IMR-90 (cell line): ENCODE data around the gene PLCL1. TPM values are rescaled to one million over a fixed set of nuclear protein-coding genes. Genes with fewer than 3 reads are reported as not detected.
A peak's percentile ranks its signal among the peaks of the same experiment; 100 is the strongest.

Experiments
- ATAC-seq: fragments of 200-7000 bp; cut with Tn5 transposase; 2 replicates; pipeline ENCODE4 v1.9.1; 2020; ENCODE audit warnings: low read depth, mild to moderate bottlenecking, moderate library complexity
- BruUV-seq: library from RNA; stranded (reverse); fragments of 400-500 nt; replicated peaks from 2 replicates; lab custom pipeline; 2021; lab: Mats Ljungman, UMichigan
- CTCF ChIA-PET: fragments of 300-600 bp; formaldehyde crosslinking; extraction: SDS; loops from one replicate; lab custom pipeline; 2021; ENCODE audit warnings: antibody characterized with exemption; lab: Yijun Ruan, JAX
- POLR2A ChIA-PET: fragments of 300-600 bp; sonication (Branson Sonifier 250); formaldehyde crosslinking; loops from one replicate; lab custom pipeline; 2022; ENCODE audit warnings: antibody characterized with exemption; ENCODE audit not compliant: unreplicated experiment; lab: Charles Lee
- DNase-seq: peaks from one replicate; pipeline ENCODE4 v3.0.0; 2013
- H2AFZ ChIP-seq: replicated peaks from 2 replicates; pipeline ENCODE3; 2013; ENCODE audit warnings: low read length, mild to moderate bottlenecking; ENCODE audit not compliant: poor library complexity
- H2AK5ac ChIP-seq: 2 replicates; pipeline ENCODE4 v1.6.1; 2013; ENCODE audit warnings: low read depth, low read length, inconsistent platforms
- H2AK9ac ChIP-seq: replicated peaks from 2 replicates; pipeline ENCODE3; 2013; ENCODE audit warnings: mild to moderate bottlenecking, low read depth, low read length, moderate library complexity; ENCODE audit not compliant: poor library complexity
- H2BK120ac ChIP-seq: 2 replicates; pipeline ENCODE4 v1.6.1; 2013; ENCODE audit warnings: low read depth, low read length, inconsistent platforms
- H2BK15ac ChIP-seq: 3 replicates; pipeline ENCODE4 v1.6.1; 2013; ENCODE audit warnings: low read depth, low read length, inconsistent platforms
- H2BK20ac ChIP-seq: 2 replicates; pipeline ENCODE4 v1.6.1; 2013; ENCODE audit warnings: low read depth, mild to moderate bottlenecking, inconsistent platforms, low read length, moderate library complexity
- H2BK5ac ChIP-seq: 2 replicates; pipeline ENCODE4 v1.6.1; 2013; ENCODE audit warnings: mild to moderate bottlenecking, low read depth, low read length, inconsistent platforms; ENCODE audit not compliant: poor library complexity, severe bottlenecking
- H3K14ac ChIP-seq: replicated peaks from 2 replicates; pipeline ENCODE4 v1.6.1; 2013; ENCODE audit warnings: low read depth, low read length, inconsistent platforms
- H3K18ac ChIP-seq: 2 replicates; pipeline ENCODE4 v1.6.1; 2013; ENCODE audit warnings: low read depth, low read length, control low read depth
- H3K23ac ChIP-seq: 2 replicates; pipeline ENCODE4 v1.6.1; 2013; ENCODE audit warnings: low read depth, low read length, inconsistent platforms
- H3K27ac ChIP-seq: 2 replicates; pipeline ENCODE4 v1.5.1; 2013; ENCODE audit warnings: mild to moderate bottlenecking, control low read depth, low read length; ENCODE audit not compliant: insufficient read depth
- H3K27me3 ChIP-seq: 2 replicates; pipeline ENCODE4 v1.6.1; 2013; ENCODE audit warnings: low read length; ENCODE audit not compliant: control insufficient read depth, insufficient read depth
- H3K36me3 ChIP-seq: 2 replicates; pipeline ENCODE4 v1.6.1; 2013; ENCODE audit warnings: low read length, mixed read lengths; ENCODE audit not compliant: control insufficient read depth, insufficient read depth
- H3K4ac ChIP-seq: 2 replicates; pipeline ENCODE4 v1.6.1; 2013; ENCODE audit warnings: low read depth, low read length, inconsistent platforms
- H3K4me1 ChIP-seq: 2 replicates; pipeline ENCODE4 v1.6.1; 2013; ENCODE audit warnings: low read length, mixed read lengths; ENCODE audit not compliant: control insufficient read depth, insufficient read depth
- H3K4me2 ChIP-seq: 2 replicates; pipeline ENCODE4 v1.6.1; 2013; ENCODE audit warnings: low read depth, mild to moderate bottlenecking, control low read depth, low read length, moderate library complexity
- H3K4me3 ChIP-seq: 2 replicates; pipeline ENCODE4 v1.5.1; 2013; ENCODE audit warnings: low read depth, mild to moderate bottlenecking, control low read depth, low read length, moderate library complexity; ENCODE audit not compliant: insufficient read depth
- H3K56ac ChIP-seq: 2 replicates; pipeline ENCODE4 v1.6.1; 2013; ENCODE audit warnings: low read length, inconsistent platforms; ENCODE audit not compliant: insufficient read depth; ENCODE audit errors: extremely low read depth
- H3K79me1 ChIP-seq, 2 experiments: 2 replicates each; pipeline ENCODE4 v1.6.1; 2013; ENCODE audit warnings: low read length in 2 of 2, inconsistent platforms in 1 of 2, low read depth in 1 of 2
- H3K9ac ChIP-seq: 2 replicates; pipeline ENCODE4 v1.6.1; 2013; ENCODE audit warnings: low read depth, low read length, control low read depth
- H3K9me1 ChIP-seq: 2 replicates; pipeline ENCODE4 v1.6.1; 2013; ENCODE audit warnings: low read length, inconsistent platforms; ENCODE audit not compliant: insufficient read depth
- H3K9me3 ChIP-seq: 2 replicates; pipeline ENCODE4 v1.6.1; 2013; ENCODE audit warnings: low read length; ENCODE audit not compliant: control insufficient read depth, insufficient read depth
- H4K20me1 ChIP-seq: 2 replicates; pipeline ENCODE4 v1.6.1; 2013; ENCODE audit warnings: low read length, inconsistent platforms; ENCODE audit not compliant: insufficient read depth
- H4K5ac ChIP-seq: 2 replicates; pipeline ENCODE4 v1.6.1; 2013; ENCODE audit warnings: mild to moderate bottlenecking, low read depth, low read length, control low read depth
- H4K8ac ChIP-seq, 2 experiments: 2 replicates each; pipeline ENCODE4 v1.6.1; 2013; ENCODE audit warnings: low read depth in 2 of 2, low read length in 2 of 2, control low read depth in 1 of 2, inconsistent platforms in 1 of 2
- H4K91ac ChIP-seq: 2 replicates; pipeline ENCODE4 v1.6.1; 2013; ENCODE audit warnings: low read depth, low read length, inconsistent platforms; ENCODE audit not compliant: insufficient read depth
- BHLHE40 ChIP-seq: fragments of 150-350 bp; IDR thresholded peaks from 2 replicates; pipeline ENCODE4 v1.6.1; 2016; ENCODE audit warnings: mild to moderate bottlenecking, low read depth, low read length
- CEBPB ChIP-seq: IDR thresholded peaks from 2 replicates; pipeline ENCODE4 v1.6.1; 2012; ENCODE audit warnings: low read depth, low read length, improper control_type of control experiment
- CHD1 ChIP-seq: IDR thresholded peaks from 2 replicates; pipeline ENCODE4 v1.6.1; 2012; ENCODE audit warnings: low read depth, low read length, improper control_type of control experiment
- CTCF ChIP-seq: conservative IDR thresholded peaks from 2 replicates; pipeline ENCODE4 v1.5.1; 2012; ENCODE audit warnings: mild to moderate bottlenecking, low read depth, low read length, improper control_type of control experiment
- ELK1 ChIP-seq: fragments of 150-350 bp; IDR thresholded peaks from 2 replicates; pipeline ENCODE4 v1.6.1; 2016; ENCODE audit warnings: low read depth, mild to moderate bottlenecking, low read length, moderate library complexity, borderline replicate concordance
- FOS ChIP-seq: fragments of 150-350 bp; IDR thresholded peaks from 2 replicates; pipeline ENCODE4 v1.6.1; 2016; ENCODE audit warnings: low read depth, low read length
- MAFK ChIP-seq: IDR thresholded peaks from 2 replicates; pipeline ENCODE4 v1.6.1; 2012; ENCODE audit warnings: low read depth, low read length, improper control_type of control experiment
- MAZ ChIP-seq: IDR thresholded peaks from 2 replicates; pipeline ENCODE4 v1.6.1; 2012; ENCODE audit warnings: low read depth, mild to moderate bottlenecking, low read length, improper control_type of control experiment, moderate library complexity, borderline replicate concordance
- POLR2A ChIP-seq: IDR thresholded peaks from 2 replicates; pipeline ENCODE4 v1.6.1; 2012; ENCODE audit warnings: mild to moderate bottlenecking, low read depth, low read length
- RAD21 ChIP-seq: IDR thresholded peaks from 2 replicates; pipeline ENCODE4 v1.6.1; 2012; ENCODE audit warnings: low read length, improper control_type of control experiment
- RCOR1 ChIP-seq: IDR thresholded peaks from 2 replicates; pipeline ENCODE4 v1.6.1; 2012; ENCODE audit warnings: mild to moderate bottlenecking, low read length, improper control_type of control experiment; ENCODE audit not compliant: insufficient replicate concordance
- USF2 ChIP-seq: fragments of 150-350 bp; IDR thresholded peaks from 2 replicates; pipeline ENCODE4 v1.6.1; 2017; ENCODE audit warnings: mild to moderate bottlenecking, antibody characterized with exemption, low read length, low read depth
- dilution Hi-C: fragments of 300-500 bp; cut with HindIII; formaldehyde crosslinking; loops from one replicate; pipeline ENCODE4 v1.14.3; 2018; ENCODE audit warnings: low sequenced_read_pairs; ENCODE audit not compliant: unreplicated experiment
- in situ Hi-C: fragments of 300-500 bp; cut with MboI; formaldehyde crosslinking; loops from 3 replicates; pipeline ENCODE4 v1.14.3; 2019; ENCODE audit warnings: low sequenced_read_pairs, inconsistent platforms, mixed read lengths
- intact Hi-C: fragments of 100-400 bp; cut with micrococcal nuclease; formaldehyde crosslinking; loops from 2 replicates; pipeline ENCODE4 v1.10.0; 2022
- polyA plus RNA-seq, 3 experiments: library from polyadenylated mRNA; depleted of rRNA; stranded (reverse); fragments of >200 nt; gene quantifications; 2 replicates each; pipeline ENCODE4 v1.2.3, GENCODE V29; 2012; ENCODE audit warnings: low replicate concordance in 1 of 3
- total RNA-seq: library from RNA; depleted of rRNA; stranded (reverse); fragments of >200 nt; gene quantifications from 2 replicates; pipeline ENCODE4 v1.2.3, GENCODE V29; 2012

PLCL1 gene
- total and polyA plus RNA-seq, 2 of the 4 experiments (the other 2 are of a cell fraction): 0.14 to 0.18 TPM

GRCh38 chr2:197919487-197919886, 115.1 kb downstream of the PLCL1 start:
- H3K27me3 ChIP-seq: no peaks in the 10 kb centered on the region
- H2AFZ ChIP-seq: no peak overlapping the region
- H3K4me3 ChIP-seq: no peak overlapping the region
- no peaks in the 10 kb centered on the region for H3K9me1 ChIP-seq
- ChIA-PET CTCF (no interaction called here), POLR2A (no interaction called here)
- no peak overlapping the region for H2AK5ac ChIP-seq
- no peaks in the 10 kb centered on the region for H3K36me3 ChIP-seq
- in situ Hi-C loops (no loop called here), intact Hi-C loops (no loop called here), dilution Hi-C loops (no loop called here)
- H2BK120ac ChIP-seq: no peak overlapping the region
- no peak overlapping the region for H4K5ac ChIP-seq
- no peak overlapping the region for H4K8ac ChIP-seq
- no peak overlapping the region for H3K18ac ChIP-seq
- H3K4ac ChIP-seq: no peak overlapping the region
- no peak overlapping the region for H3K23ac ChIP-seq
- TF ChIP-seq POLR2A (no peak), RCOR1 (no peak), FOS (no peak), CTCF (no peak), CEBPB (no peak), CHD1 (no peak), ELK1 (no peak), BHLHE40 (no peak), RAD21 (no peak), MAFK (no peak), USF2 (no peak), MAZ (no peak)
- H3K9ac ChIP-seq: no peak overlapping the region
- H4K91ac ChIP-seq: no peak overlapping the region
- no peak overlapping the region for H3K4me2 ChIP-seq
- no peaks in the 10 kb centered on the region for H4K20me1 ChIP-seq
- no TSS peak for BruUV-seq
- H3K9me3 ChIP-seq: no peaks in the 10 kb centered on the region
- H3K4me1 ChIP-seq: peaks cover 7% of the 10 kb centered on the region
- DNase-seq: no peak
- H3K14ac ChIP-seq: 0 out of 2 replicates have a peak overlapping the region, but pooled peaks have one; percentile 22
- H3K79me1 ChIP-seq: no peaks in the 10 kb centered on the region
- H3K27ac ChIP-seq: no peak overlapping the region
- no peak overlapping the region for H2BK15ac ChIP-seq
- no peak overlapping the region for H2AK9ac ChIP-seq
- H2BK5ac ChIP-seq: no peak overlapping the region
- H2BK20ac ChIP-seq: no peak overlapping the region
- no peak overlapping the region for H3K56ac ChIP-seq
- ATAC-seq: no peak
